ENCODE data around the gene MYO1B.

DNA sequence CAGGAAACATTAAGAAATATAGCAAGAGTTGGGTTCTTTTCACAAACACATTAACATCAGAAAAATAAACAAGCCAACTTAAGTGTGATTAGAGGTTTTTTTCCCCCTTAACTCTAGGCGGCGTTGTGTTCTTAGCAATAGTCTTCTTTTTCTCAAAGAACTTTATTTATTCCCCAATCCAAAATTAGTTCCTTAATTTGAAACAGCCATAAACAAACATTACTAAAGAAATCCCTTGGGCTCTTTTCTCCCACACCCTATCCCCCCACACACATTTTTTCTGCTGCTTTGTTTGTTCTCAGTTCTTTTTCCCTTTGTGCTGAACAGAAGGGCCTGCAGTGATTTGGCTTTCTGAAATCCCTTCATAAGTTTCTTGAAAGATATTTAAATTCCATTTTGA lies 13.2 kb upstream of the MYO1B start:
- TF ChIP-seq, protein P1, sequence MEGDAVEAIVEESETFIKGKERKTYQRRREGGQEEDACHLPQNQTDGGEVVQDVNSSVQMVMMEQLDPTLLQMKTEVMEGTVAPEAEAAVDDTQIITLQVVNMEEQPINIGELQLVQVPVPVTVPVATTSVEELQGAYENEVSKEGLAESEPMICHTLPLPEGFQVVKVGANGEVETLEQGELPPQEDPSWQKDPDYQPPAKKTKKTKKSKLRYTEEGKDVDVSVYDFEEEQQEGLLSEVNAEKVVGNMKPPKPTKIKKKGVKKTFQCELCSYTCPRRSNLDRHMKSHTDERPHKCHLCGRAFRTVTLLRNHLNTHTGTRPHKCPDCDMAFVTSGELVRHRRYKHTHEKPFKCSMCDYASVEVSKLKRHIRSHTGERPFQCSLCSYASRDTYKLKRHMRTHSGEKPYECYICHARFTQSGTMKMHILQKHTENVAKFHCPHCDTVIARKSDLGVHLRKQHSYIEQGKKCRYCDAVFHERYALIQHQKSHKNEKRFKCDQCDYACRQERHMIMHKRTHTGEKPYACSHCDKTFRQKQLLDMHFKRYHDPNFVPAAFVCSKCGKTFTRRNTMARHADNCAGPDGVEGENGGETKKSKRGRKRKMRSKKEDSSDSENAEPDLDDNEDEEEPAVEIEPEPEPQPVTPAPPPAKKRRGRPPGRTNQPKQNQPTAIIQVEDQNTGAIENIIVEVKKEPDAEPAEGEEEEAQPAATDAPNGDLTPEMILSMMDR (IDR thresholded peaks at IDR 0.05), result no peak
- no peak for TF ChIP-seq POLR2A (IDR thresholded peaks at IDR 0.05)

All from sigmoid colon (tissue), 3 donors.